Activated CD8-positive, alpha-beta memory T cell treated with anti-CD3 and anti-CD28 coated beads for 48 hours (primary cell): Measurements from ENCODE around the gene BRD3.
A peak's percentile ranks its signal among the peaks of the same experiment; 100 is the strongest.

Experiments
- DNase-seq, 3 experiments: peaks; one replicate each; pipeline ENCODE4 v3.0.0-alpha.2; 2020; ENCODE audit warnings: low read depth in 2 of 3, low spot score in 2 of 3

The BRD3 gene

DNA sequence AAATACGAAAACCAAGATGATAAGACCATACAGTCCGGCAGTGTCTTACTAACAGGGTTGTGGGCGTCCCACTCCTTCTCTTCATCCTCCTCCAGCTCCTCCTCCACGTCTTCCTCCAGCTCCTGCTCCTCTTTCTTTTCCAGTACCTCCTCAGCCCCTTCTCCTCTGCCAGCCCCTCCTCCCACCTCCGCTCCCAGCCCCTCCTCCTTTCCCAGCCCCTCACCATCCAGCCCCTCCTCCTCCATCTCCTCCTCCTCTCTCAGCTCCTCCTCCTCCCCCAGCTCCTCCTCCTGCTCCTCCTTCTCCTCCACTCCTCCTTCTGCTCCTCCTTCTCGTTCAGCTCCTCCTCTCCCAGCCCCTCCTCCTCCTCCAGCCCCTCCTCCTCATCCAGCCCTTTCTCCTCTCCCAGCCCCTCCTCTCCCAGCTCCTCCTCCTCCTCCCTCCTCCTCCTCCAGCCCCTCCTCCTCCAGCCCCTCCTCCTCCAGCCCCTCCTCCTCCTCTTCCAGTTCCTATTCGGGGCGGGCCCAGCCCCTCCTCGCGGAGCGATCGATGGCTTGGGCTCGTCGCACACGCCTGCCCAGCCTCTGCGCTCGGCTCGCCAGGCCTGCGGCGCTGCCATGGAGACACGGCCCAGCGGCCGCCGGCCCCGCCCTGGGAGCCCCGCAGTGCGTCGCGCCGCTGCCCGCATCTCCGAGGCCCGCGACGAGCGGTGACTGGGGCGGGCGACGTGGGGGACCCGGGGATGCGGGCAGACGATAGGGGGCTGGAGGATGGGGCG lies 42.8 kb downstream of the BRD3 start, which contains the start of gene BRD3OS:
BRD3OS (plus strand) TSS at position 654 of the 778 bp plus-strand sequence. CDS start 1,267 bp downstream, outside the sequence.
- peak; percentile 45 to 79 (median 71) for DNase-seq

DNA sequence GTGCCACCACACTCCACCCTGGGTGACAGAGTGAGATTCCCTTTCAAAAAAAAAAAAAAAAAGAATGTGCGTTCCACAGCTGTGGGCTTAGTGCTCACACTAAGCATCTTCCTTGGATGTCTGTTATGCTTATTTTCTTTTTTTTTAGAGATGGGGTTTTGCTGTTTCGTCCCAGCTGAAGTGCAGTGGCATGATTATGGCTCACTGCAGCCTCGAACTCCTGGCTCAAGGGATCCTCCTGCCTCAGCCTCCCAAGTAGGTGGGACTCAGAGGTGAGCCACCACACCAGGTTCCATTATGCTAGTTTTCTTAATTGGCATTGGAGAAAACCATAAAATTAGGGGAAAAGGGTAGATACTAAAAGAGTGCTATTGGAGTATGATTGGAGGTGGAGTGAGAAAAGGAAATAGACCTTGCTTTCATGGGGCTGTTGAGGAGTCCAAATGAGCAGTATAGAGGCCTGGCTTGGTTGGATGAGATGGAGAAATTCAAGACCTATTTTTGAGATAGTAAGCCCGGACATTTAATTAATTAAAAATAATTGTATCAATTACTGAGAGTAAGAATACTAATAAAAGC lies 43.5 kb downstream of the BRD3 start:
- DNase-seq, result no peak

DNA sequence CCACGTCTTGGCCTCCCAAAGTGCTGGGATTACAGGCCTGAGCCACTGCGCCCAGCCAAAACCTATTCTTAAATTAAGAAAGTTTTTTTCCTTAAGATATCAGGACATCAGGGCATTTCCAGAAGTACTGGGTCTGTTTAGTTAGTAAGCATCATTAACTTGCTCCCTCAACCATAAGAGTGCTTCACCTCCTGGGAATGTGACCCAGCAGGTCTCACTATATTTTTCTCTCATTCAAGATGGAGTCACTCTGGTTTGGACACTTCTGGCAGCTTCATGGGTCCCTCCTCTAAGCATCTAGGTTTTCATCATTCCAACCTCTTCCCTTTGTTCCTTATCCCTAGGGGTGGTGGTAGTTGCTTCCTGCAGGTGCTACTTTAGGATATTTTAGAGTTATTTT lies 52.9 kb downstream of the BRD3 start:
- DNase-seq, result no peak

DNA sequence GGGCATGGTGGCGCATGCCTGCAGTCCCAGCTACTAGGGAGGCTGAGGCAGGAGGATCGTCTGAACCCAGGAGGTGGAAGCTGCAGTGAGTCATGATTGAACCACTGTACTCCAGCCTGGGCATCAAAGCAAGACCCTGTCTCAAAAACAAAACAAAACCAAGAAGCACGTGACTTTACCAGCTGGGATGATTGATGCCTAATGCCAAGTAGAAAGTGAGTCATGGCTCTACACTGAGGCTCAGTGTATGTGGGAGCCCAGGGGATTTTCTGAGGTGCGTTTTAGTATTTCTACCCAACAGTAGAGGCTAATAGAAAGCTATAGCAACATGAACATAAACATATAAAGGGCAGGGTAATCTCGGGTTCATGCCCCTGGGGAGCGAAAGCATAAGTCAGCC lies 56.4 kb downstream of the BRD3 start:
- no peak for DNase-seq

DNA sequence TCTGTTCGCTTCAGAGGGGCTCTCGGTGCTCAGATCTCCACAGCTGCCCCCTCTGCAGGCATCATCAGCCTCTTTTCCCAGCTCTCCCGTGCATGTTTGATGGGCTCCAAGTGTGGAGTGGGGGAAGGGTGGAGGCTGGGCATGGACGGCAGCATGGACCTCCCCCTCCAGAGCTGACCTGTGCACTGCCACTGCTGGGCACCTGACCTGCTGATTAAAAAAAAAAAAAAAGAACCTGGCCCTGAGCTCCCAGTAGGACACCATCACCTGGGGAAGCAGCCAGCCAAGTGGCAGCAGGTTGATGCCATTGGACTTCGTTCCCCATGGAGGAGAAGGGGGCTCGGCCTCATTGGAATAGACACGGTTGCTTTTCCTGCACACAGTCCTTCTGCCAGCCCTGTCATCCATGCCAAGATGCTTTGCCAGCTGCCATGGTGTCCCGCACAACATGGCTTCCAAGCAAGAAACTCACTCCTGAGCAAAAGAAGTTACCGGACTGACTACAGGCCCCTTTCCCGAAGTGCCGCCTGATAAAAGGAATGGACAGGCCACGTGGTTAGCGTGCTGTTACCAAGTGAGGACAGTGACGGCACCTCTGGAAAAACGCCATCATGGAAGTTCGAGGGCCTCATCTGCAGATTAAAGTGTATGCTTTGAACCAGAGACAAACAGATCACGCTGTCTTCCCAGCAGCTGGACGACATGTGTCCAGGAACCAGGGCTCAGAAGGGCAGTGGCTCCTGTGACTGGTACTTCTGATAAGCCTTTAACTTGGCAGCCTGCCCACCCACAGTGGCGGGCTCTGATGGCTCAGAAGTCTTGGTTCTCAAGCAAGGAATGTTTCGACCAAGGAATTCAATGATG lies 57.3 kb downstream of the BRD3 start:
- no peak for DNase-seq

DNA sequence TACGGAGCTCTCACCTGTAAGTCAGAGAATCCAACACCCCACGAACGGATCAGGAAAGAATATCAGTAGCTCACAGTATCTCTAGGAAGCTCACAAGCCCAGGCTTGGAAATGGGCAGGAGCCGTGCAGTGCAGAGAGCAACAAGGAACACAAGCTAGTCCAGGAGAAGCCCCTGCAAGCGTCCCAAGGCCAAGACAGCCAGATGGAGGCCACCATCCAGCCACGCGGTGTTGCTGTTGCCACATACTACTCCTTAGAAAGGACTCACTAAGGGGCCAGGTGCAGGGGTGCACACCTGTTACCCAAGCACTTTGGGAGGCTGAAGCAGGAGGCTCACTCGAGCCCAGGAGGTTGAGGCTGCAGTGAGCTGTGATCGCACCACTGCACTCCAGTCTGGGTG lies 60.3 kb downstream of the BRD3 start:
- no peak for DNase-seq

DNA sequence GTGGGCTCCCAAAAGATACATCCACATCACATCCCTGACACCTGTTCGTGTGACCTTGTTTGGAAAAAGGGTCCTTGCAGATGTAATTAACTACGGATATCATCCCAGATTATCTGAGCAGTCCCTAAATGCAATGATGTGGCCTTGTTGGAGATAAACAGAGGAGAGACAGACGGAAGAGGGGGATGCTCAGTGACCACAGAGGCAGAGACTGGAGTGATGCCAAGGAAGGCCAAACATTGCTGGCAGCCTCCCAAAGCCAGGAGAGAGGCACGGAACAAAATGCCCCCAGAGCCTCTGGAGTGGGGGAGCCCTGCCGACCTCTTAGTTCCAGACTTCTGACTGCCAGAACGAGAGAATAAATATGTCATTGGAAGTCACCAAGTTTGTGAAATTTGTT lies 60.7 kb downstream of the BRD3 start:
- DNase-seq, result no peak

DNA sequence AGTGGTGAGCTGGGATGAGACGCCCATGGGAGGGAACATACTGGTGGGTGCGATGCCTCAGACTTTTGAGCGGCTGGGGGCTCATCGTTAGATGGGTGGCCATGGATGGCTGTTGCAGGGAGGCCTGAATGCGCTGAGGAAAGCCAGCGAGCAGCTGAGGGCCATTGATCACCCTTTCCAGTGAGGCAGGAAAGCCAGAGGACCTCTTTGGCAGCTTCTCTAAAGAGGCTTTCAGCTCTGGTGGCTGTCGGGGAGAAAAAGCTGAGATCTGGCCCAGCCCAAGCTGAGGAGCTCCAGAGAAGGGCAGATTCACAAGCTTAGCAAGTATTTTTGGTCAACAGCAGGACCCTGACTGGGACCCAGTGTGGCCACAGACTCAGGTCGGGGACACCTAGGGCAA lies 62.4 kb downstream of the BRD3 start:
- DNase-seq, result no peak

DNA sequence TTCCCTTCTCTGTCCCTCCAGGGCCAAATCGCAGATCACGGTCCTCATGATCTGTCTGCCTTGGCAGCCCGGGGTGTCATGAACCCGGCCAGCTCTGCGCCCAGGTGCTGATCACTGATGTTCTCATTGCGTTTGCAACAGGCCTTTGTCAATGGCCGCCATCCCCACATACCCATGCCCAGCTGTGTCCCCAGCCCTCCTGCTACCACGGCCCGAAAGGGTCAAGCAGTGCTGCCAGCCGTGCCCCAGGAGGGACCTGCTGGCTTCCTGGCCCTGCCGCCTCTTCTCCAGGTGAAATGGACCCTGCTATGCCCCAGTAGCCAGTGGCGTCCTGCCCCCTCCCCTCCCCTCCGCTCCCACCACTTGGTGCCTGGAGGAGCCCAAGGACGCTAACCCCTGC lies 62.9 kb downstream of the BRD3 start:
- no peak for DNase-seq

DNA sequence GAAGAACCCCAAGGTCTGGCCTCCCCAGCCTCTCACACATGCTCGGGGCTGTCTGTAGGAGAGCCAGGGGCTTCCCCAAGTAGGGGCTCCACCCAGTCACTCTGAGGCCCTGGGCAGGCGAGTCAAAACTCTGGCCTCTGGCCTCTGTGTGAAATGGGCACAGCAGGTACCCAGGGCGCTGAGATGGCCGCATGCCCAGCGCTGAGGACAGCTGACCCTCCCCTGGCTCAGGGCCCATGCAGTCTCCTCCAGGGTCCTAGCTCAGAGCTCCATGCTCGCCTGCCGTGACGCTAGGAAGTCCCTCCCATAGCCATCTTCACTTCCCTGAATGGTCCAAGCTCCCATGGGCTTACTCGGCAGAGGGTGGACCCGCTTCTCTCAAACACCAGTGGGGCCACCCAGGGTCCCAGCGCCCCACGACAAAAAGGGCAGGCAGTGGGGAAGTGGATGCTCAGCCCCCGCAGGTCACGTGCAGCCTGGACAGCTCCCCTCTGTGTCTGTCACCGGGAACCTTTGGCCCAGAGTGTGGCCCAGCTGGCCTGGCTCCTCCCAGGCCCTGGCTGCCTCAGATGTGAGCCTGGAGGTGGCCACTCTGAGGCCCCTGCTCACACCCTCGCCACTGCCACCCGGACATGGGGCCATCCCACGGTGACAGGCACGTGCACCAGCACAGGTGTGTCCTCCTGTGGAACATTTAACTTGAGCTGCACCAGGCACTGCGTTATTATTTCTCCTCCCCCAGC lies 63.5 kb downstream of the BRD3 start:
- DNase-seq, result no peak

DNA sequence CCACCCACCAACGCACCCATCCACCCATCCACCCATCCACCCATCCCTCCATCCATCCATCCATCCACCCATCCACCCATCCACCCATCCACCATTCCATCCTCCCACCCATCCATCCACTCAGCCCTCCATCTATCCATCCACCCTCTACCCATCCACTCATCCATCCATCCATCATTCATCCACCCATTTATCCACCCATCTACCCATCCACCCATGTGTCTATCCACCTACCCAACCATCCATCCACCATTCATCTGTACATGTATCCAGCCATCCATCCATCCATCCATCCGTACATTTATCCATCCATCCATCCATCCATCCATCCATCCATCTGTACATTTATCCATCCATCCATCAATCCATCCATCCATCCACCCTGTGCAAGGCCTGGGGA lies 64.6 kb downstream of the BRD3 start:
- DNase-seq, result no peak

DNA sequence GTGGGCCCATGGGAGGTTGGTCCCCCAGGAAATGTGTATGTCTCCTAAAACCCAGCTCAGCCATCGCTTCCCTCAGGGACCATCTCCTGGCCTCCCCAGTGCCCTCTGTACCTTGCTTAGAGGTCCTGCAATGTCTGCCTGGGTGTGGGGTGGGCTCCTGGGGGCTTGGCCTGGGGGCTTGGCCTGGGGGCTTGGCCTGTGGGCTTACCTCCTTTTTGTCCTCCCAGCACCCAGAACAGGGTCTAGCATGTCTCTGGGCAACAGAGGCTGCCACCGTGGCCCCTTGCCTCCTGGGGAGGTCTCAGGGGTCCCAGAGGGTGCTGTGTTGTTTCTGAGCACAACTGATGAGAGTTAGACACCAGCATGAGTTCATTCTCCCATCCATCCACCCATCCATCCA lies 65.0 kb downstream of the BRD3 start:
- no peak for DNase-seq

DNA sequence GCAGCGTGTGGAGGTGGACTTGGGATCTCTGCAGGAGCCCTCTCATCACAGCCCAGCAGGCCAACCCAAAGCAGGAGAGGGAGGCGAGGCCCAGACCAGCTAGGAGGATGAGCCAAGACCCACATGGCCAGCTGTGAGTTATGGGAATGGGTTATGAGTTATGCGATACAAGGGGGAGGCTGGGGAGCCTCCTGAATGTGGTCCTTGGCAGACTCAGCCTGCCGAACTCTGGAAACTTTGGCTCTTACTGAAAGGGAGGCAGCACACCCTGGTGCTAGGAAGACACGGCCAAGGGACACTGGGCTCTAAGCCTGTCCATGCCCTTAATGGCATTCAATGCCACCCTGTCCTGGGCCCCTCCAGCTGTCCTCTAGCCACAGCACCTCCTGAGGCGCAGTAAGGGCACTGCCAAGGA lies 68.0 kb downstream of the BRD3 start:
- DNase-seq, result no peak

DNA sequence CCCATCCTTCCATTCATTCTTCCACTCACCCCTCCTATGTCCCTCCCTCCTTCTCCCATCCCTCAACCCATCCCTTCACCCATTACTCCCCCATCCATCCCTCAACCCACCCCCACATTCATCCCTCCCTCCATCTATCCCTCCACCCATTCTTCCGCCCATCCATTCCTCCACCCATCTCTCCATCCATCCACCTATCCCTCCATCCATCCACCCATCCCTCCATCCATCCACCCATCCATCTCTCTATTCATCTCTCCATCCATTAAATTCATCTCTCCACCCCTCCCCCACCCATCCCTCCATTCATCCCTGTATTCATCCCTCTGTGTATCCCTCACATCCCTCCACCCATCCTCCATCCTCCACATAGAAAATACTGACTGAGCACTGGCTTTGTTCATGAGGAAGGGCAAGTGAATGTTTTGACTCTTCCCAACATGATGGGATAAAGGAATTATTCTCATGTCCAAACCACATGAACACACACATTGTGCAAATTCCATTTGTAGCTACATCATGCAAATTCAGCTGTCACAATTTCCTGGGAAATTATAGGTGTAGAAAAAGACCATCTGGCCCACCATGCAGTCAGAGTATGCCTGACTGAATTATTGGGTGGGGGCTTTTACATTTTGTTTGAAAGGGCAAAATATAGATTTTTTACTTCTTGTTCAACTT lies 68.8 kb downstream of the BRD3 start:
- DNase-seq, result no peak

DNA sequence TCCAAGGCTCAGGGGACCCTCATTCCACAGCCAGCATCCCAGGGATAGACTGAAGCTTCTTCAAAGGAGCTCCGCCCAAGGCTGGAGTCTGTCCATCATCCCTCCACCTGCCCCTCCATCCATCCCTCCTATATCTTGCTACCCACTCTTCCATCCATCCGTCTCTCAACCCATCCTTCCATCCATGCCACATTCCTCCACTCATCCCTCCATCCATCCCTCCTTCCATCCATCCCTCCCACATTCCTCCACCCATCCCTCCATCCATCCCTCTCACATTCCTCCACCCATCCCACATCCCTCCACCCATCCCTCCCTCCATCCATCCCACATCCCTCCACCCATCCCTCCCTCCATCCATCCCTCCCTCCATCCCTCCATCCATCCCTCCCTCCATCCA lies 70.2 kb downstream of the BRD3 start:
- no peak for DNase-seq

DNA sequence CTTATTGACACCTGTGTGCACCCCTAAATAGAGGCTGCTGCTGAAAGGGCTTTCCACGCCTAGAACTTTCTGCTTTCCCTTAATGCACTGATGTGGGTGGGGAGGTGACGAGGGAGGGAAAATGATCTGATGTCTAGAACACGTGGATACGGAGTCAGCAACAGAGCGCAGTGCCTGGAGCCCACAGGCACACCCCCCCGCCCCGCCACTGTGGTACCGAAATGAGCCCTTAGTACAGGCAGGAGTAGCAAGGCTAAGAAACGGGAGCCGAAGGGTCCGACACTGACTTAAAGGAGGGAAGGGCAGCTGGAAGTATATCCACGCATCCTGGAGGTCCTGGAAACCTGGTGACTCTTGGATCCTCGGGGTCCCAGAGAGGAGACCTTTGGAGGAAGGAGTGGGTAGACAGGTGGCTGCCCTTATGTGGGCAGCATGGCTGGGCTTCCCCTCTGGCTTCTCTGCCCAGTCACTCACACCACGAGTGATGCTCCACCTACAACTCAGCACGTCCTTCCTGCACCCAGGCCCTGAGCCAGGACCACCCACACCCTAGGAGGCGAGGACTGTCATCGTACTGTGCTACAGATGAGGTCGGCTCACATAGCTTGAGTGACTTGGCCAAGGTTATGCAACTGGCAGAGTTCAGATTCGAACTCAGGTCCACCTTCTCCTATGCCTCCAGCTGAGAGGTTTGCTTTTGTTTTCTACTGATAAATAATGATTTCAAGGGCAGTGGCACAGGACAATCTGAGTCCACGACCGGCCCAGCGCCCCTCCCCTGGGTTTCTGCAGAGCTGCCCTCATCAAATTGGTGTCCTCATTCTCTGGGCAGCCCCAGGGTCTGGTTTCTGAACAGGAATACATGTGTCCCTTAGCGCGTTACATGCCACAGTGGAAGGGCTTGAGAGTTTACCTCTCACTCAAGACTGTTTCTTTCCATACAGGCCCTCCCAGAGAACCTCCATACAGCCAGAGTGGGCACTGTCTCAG lies 71.0 kb downstream of the BRD3 start:
- no peak for DNase-seq

DNA sequence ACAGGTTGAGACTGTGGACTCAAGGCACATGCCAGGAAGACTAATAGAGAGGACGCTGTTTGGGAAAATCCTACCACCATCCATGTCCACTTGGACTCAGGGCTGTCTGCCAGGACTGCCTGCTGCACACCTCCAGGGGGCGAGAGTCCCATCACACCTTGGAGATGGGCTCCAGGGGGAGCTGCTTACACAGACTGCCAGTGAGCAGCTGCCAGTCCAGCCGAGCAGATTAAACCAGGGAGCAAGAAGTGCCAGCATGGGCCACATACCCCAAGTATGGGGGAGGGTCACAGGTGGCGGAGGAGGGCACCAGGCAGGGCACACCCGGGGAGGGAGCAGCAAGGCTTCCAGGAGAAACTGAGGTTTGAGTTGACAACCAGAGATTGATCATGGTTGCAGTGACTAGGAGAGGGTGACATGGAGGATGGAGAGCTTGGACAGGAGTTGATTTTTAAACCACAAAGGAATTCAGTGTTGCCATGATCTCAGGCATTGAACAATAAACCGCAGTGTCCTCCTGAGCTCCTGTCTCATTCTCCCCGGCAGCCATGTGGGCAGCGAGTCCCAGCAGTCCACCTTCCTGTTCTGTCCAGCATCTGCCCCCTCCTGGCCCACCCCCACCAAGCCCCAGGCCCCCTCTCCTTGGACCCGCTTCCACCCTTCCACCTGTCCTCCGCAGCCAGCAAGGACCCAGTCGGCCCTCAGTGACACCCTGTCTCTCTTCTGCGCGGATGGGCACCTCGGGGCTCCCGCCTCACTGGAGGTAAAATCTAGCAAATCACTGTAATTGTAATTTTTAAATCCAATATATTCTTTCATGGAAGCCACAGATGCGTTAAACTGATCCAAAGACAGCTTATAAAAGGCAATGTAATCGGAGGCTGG lies 72.6 kb downstream of the BRD3 start:
- DNase-seq, result no peak

DNA sequence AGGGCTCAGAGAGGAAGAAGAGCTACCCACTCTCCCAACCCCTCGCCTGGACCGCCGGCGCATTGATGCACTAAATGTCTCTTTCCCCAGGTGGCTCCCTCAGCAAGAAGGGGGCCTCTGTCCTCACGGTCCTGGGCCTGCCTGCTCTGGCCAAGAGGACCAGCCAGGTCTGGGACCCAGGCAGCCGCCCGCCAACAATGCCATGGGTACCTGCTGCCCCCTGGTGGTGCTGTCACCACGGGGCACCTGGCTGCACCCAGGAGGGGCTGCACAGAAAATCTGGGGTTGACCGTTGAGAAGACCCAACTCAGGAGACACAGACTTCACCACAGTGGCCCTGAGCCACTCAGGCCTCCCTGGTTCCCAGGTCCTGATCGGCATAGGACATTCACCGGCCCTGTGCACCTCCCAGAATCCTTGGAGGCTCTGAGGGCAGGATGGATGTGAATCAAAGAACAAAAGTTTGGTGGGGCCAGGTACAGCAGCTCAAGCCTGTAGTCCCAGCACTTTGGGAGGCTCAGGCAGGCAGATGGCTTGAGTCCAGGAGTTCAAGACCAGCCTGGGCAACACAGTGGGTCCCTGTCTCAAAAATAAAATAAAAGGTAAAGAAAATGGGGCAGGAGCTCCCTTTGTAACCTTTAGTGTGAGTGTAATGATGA lies 73.3 kb downstream of the BRD3 start:
- peak; percentile 40 to 80 (median 70) for DNase-seq
